Right lobe of liver (tissue), 4 donors: ENCODE results near the gene MAP3K20.

ENCODE experiments used
- POLR2A ChIP-seq: fragments of 450-650 bp; IDR thresholded peaks from one replicate; pipeline ENCODE4 v1.6.1; 2017; ENCODE audit warnings: antibody characterized with exemption, mild to moderate bottlenecking
- TF ChIP-seq, protein P1 (sequence below), 4 donors: fragments of 200-600 bp in 3 of 4; fragments of 450-650 bp in 1 of 4; IDR thresholded peaks; one replicate each; pipeline versions ENCODE4 v1.5.1 to v1.8.0; 2016 to 2022; ENCODE audit warnings: antibody characterized with exemption in 4 of 4, mild to moderate bottlenecking in 2 of 4
- donor health status: DM: no; HTN: no; CAD: no.
- donor health status: DM: no; HTN: no; CAD: no.
- donor health status: DM: no; HTN: yes; CAD: no.

DNA sequence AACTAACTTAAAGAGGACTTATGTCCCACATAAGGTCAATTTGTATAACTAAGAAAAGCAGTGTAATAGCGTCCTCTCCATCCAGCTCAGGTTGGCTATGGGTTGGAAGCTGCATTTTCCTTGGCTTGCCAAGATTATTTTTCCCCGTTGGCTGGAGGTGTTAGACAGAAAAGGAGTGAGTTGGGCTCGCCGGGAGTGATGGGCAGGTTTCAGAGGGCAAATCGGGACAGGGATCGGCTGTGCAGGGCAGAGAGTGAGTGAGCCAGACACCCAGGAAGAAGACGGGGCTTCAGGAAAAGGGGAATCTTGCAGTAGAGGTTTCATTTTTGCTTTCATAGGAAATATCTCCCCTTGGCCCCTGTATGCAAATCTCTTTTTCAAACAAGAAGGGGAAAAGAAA lies 41.5 kb upstream of the MAP3K20 start:
- TF ChIP-seq, protein P1, sequence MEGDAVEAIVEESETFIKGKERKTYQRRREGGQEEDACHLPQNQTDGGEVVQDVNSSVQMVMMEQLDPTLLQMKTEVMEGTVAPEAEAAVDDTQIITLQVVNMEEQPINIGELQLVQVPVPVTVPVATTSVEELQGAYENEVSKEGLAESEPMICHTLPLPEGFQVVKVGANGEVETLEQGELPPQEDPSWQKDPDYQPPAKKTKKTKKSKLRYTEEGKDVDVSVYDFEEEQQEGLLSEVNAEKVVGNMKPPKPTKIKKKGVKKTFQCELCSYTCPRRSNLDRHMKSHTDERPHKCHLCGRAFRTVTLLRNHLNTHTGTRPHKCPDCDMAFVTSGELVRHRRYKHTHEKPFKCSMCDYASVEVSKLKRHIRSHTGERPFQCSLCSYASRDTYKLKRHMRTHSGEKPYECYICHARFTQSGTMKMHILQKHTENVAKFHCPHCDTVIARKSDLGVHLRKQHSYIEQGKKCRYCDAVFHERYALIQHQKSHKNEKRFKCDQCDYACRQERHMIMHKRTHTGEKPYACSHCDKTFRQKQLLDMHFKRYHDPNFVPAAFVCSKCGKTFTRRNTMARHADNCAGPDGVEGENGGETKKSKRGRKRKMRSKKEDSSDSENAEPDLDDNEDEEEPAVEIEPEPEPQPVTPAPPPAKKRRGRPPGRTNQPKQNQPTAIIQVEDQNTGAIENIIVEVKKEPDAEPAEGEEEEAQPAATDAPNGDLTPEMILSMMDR (IDR thresholded peaks at IDR 0.05) = no peak
- TF ChIP-seq POLR2A = no peak
